Jurkat, Clone E6-1 (cell line): Measurements from ENCODE around the gene HRC.

Experiments
- DNase-seq: peaks from one replicate; pipeline ENCODE4 v3.0.0-alpha.2; 2011; ENCODE audit warnings: low read depth, low spot score
- H3K4me3 ChIP-seq: 2 replicates; pipeline ENCODE4 v1.5.1; 2011; ENCODE audit warnings: mild to moderate bottlenecking, low read length, control low read depth, moderate library complexity

Gene HRC

GRCh38 chr19:49119411-49120324 lies 35.5 kb downstream of the HRC start, which contains the start of gene PPFIA3:
PPFIA3 (plus strand) TSS chr19:49119544; CDS start chr19:49127874, 8,330 bp downstream.
- DNase-seq = no peak
- H3K4me3 ChIP-seq = peak within 1 kb of the TSS; percentile 72

- DNase-seq = peak; percentile 91
- H3K4me3 ChIP-seq = peak within 1 kb of the TSS; percentile 72
These were observed 36.4 kb downstream of the HRC start, which contains the start of gene C19orf73 for GRCh38 chr19:49118565-49119410. C19orf73 (minus strand) TSS chr19:49119143; CDS start chr19:49119022, 121 bp downstream.

GRCh38 chr19:49117677-49118564 lies 37.3 kb downstream of the HRC start:
- peak overlapping the region; percentile 72 for H3K4me3 ChIP-seq
- no peak for DNase-seq

GRCh38 chr19:49116544-49116943 lies 38.7 kb downstream of the HRC start:
- no peak for DNase-seq

GRCh38 chr19:49114630-49115363 lies 40.4 kb downstream of the HRC start:
- H3K4me3 ChIP-seq = peak overlapping the region; percentile 65
- DNase-seq = no peak

More at GRCh38 chr19:49116544-49116943, 38.7 kb downstream of the HRC start:
- no peak overlapping the region for H3K4me3 ChIP-seq

GRCh38 chr19:49113762-49114629 lies 41.2 kb downstream of the HRC start, which contains the start of gene LIN7B:
LIN7B (plus strand) TSS chr19:49114370; CDS start chr19:49114405, 35 bp downstream.
- DNase-seq = peak; percentile 50
- H3K4me3 ChIP-seq = peak within 1 kb of the TSS; percentile 65

- no peak for DNase-seq
- no peak overlapping the region for H3K4me3 ChIP-seq
These were observed 43.8 kb downstream of the HRC start for GRCh38 chr19:49111218-49111998.

GRCh38 chr19:49110567-49110966 lies 44.6 kb downstream of the HRC start:
- no peak overlapping the region for H3K4me3 ChIP-seq
- DNase-seq = no peak

- no peak for DNase-seq
- H3K4me3 ChIP-seq = no peak overlapping the region
These were observed 45.5 kb downstream of the HRC start for GRCh38 chr19:49109569-49110233.

- H3K4me3 ChIP-seq = no peak overlapping the region
- no peak for DNase-seq
These were observed 46.1 kb downstream of the HRC start for GRCh38 chr19:49109051-49109450.

- DNase-seq = no peak
These were observed 47.4 kb downstream of the HRC start for GRCh38 chr19:49107625-49108459.

GRCh38 chr19:49106648-49107135 lies 48.5 kb downstream of the HRC start:
- no peak overlapping the region for H3K4me3 ChIP-seq
- peak; percentile 48 for DNase-seq

More at GRCh38 chr19:49107625-49108459, 47.4 kb downstream of the HRC start:
- H3K4me3 ChIP-seq = no peak overlapping the region

GRCh38 chr19:49104229-49104864 lies 50.8 kb downstream of the HRC start:
- H3K4me3 ChIP-seq = no peak overlapping the region

GRCh38 chr19:49103331-49104085 lies 51.7 kb downstream of the HRC start:
- H3K4me3 ChIP-seq = no peak overlapping the region
- DNase-seq = peak; percentile 41

More at GRCh38 chr19:49104229-49104864, 50.8 kb downstream of the HRC start:
- no peak for DNase-seq
